ENCODE results near the gene CFAP91.

The CFAP91 gene

DNA sequence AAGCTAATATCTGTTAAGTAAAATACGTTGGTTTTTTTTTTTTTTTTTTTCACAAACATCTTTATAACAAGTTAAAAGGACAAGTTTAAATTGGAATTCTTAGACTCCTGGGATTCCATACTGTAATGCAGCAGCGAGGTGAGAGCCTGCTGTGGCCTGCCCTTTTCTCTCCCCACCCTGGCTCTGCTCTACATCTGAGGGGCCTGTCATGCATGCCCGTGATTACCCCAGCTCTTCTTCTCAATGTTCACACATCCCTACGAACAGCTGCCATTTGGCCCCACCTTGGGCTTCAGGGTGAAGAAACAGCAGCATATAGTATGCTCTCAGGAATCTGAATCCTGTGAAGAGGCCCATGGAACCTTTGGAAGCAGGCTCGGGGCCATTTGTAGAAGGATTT is 14.7 kb downstream of the CFAP91 start:
- no peak for DNase-seq (ENCODE audit: low read depth)
- H3K4me3 ChIP-seq (ENCODE audit: low read length) = no peak overlapping the region
- TF ChIP-seq CTCF (IDR thresholded peaks at IDR 0.05; ENCODE audit: insufficient read depth, low read depth, low read length, missing control alignments) = no peak

GRCh38 chr3:119723022-119723421 is 20.2 kb downstream of the CFAP91 start:
- no peak for TF ChIP-seq CTCF (IDR thresholded peaks at IDR 0.05; ENCODE audit: insufficient read depth, low read depth, low read length, missing control alignments)
- no peak overlapping the region for H3K4me3 ChIP-seq (ENCODE audit: low read length)
- no peak for DNase-seq (ENCODE audit: low read depth)

DNA sequence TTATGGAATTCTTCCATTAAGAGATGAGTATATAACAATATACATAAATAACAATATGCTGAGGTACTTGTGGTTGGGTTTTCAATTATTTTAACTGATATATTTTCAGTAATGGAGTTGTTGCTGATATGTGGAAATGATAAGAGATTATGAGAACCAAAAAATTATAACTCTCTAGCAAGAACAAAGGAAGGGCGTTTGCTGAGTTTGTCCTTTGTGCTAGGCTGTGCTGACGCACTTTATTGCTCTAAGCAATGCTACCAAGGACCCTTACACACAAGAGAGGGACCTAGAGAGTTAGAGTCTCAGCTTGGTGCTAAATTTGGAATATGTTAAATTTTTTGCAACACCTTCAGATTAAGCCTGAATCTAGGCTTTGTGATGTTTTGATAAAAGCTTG is 24.1 kb downstream of the CFAP91 start:
- no peak for DNase-seq (ENCODE audit: low read depth)
- H3K4me3 ChIP-seq (ENCODE audit: low read length) = no peak overlapping the region
- TF ChIP-seq CTCF (IDR thresholded peaks at IDR 0.05; ENCODE audit: insufficient read depth, low read depth, low read length, missing control alignments) = no peak

DNA sequence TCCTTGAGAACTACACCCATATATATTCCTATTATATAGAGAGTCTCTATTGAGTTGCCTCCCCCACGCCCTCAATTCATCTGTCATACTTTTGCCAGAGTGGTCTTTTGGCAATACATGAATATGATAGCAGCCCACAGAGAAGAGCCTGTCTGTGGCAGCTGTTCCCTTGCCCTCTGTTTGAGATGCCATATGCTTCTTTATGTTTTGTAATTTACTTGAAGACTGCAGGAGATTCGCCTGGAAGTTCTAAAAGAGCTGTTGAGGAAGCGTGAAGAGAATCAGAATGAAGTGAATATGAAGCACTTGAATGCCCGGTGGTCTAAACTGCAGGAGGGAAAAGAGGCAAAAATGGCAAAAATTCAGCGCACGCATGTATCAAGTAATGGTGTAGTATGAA is 27.2 kb downstream of the CFAP91 start:
- DNase-seq (ENCODE audit: low read depth) = no peak
- no peak overlapping the region for H3K4me3 ChIP-seq (ENCODE audit: low read length)
- TF ChIP-seq CTCF (IDR thresholded peaks at IDR 0.05; ENCODE audit: insufficient read depth, low read depth, low read length, missing control alignments) = no peak

- H3K4me3 ChIP-seq (ENCODE audit: low read length) = no peak overlapping the region
- TF ChIP-seq CTCF (IDR thresholded peaks at IDR 0.05; ENCODE audit: insufficient read depth, low read depth, low read length, missing control alignments) = no peak
- peak; percentile 41 for DNase-seq (ENCODE audit: low read depth)
Observed at GRCh38 chr3:119731560-119732343, 28.9 kb downstream of the CFAP91 start.

GRCh38 chr3:119733812-119734211 is 31.0 kb downstream of the CFAP91 start:
- TF ChIP-seq CTCF (IDR thresholded peaks at IDR 0.05; ENCODE audit: insufficient read depth, low read depth, low read length, missing control alignments) = no peak
- H3K4me3 ChIP-seq (ENCODE audit: low read length) = no peak overlapping the region
- no peak for DNase-seq (ENCODE audit: low read depth)

DNA sequence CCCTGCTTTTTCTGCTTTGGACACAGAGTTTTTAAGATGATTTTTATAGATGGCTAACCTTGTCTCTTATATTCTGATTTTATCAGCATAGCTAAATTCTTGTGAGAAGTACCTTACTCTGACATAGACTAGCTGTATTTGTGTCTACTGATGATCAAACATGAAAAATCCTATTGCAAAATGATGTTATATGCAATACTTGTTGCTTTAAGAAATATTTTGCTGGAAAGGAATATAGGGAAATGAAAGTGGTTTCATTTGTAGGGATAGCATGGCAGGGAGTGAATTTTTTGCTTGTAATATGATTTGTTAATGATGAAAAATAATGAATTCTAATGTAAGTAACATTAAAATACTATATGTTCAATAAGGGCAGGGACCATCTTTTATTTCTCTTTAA is 35.9 kb downstream of the CFAP91 start:
- no peak overlapping the region for H3K4me3 ChIP-seq (ENCODE audit: low read length)
- TF ChIP-seq CTCF (IDR thresholded peaks at IDR 0.05; ENCODE audit: insufficient read depth, low read depth, low read length, missing control alignments) = no peak
- DNase-seq (ENCODE audit: low read depth) = no peak
